NCI-H2227 (cell line): ENCODE data around the gene BIRC7.

Experiments
- DNase-seq: peaks from one replicate; lab custom pipeline; 2025; ENCODE audit not compliant: unreplicated experiment; lab: John Stamatoyannopoulos, UW

The BIRC7 gene

DNA sequence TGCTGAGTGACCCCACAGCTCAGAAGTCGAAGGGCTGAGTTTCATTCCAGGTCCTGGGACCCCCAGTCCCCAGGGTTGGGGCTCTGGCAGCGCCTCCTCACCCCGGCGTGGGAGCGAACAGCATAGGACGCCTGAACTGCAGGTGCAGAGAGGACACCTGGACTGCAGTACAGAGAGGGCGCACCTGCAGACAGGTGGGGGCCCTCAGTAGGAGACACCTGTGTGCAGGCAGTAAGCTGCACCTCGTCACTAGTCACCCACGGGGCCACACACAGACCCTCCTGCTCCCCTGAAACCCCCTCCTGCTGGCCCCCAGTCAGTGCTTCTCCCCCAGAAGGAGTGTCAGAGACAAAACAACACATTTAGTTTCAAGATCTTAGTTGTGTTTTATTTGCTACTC lies 27.1 kb downstream of the BIRC7 start:
- DNase-seq: no peak

DNA sequence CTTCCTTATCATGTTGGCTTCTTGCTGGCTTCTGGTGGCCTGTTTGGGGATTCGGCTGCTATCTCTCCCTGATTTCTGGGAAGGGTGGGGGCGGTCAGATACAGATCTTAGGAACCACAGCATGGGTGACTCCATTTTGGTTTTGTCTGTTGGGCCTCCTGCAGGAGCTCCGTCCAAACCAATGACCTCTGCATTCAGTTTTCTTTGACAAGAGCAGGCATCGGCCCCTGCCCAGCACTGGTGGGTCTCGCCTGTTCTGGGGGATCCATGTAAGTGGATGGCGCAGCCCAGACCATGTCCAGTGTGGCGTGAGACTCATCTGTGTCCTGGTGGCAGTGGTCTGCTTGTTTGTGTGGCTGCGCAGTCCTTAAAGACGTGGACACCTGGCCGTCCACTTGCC lies 28.3 kb downstream of the BIRC7 start:
- DNase-seq: no peak

GRCh38 chr20:63264519-63264918 lies 28.8 kb downstream of the BIRC7 start:
- peak; percentile 34 for DNase-seq

- no peak for DNase-seq
These were observed 30.3 kb downstream of the BIRC7 start for GRCh38 chr20:63265891-63266515.

GRCh38 chr20:63267691-63268090 lies 32.0 kb downstream of the BIRC7 start:
- no peak for DNase-seq

GRCh38 chr20:63268256-63268655 lies 32.6 kb downstream of the BIRC7 start:
- no peak for DNase-seq

DNA sequence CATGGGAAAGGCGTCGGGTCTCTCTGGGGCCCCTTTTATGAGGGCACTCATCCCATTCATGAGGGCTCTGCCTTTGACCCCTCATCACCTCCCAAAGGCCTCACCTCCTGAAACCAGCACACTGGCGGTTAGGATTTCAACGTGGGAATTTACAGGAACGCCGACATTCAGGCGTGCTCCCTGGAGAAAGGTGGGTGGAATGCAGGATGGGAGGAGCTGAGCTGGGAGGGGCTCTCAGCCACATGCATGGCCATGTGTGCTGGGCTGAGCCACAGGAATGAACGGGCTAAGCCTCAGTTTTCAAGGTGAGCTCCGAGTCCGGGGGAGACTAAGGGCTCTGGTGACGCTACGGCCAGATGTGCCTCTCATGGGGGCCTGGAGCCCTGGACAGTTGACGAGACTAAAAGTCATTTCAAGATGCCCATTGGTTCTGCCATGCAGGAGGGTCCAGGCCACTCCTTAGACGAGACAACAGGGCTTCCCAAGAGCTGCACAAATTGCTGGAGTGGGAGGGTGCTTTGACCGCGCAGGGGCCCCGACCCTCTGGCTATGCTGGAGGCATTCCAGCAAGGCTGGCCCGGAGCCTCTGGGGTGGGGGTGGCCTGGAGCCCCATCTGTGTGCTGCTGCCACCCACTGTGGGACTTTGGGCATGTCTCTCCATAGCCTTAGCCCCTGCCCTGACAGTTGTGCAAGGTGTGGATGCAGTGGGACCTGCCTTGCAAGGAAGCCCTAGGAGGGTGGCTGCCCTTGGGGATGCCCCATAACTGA lies 33.1 kb downstream of the BIRC7 start:
- DNase-seq: no peak

- DNase-seq: no peak
These were observed 34.0 kb downstream of the BIRC7 start for GRCh38 chr20:63269724-63270123.

DNA sequence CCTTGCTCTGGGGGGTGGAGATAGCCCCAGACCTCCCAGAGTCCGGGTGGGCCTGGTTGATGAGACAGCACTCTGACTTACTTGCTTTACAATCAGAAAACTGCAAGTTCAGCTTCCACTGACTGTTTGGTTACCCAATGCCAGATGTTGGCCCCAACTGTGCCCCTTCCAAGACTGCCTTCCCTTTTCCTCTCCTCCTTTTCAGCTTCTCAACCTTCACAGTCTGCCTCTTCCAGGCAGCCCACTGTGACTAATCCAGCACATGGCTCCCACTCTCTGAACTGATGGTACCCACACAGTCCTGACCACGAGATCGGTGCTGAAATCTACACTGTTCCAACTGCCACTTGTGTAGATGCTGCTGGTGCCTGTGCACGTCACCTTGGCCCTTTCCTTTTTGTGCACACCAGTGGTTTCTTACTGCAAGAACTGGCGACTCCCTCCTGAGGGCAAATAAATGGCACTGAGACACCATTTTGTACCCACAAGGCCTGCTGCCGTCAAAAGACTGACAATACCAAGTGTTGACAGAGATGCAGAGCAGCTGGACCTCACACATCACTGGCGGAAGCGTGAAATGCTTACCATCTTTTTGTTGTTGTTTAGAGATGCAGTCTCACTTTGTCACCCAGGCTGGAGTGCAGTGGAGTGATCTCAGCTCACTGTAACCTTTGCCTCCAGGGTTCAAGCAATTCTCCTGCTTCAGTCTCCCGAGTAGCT lies 35.1 kb downstream of the BIRC7 start:
- no peak for DNase-seq

GRCh38 chr20:63272105-63273058 lies 36.7 kb downstream of the BIRC7 start, which contains the start of gene ARFGAP1:
Gene ARFGAP1 (plus strand): TSS chr20:63272813. CDS start chr20:63275581, 2,768 bp downstream.
- DNase-seq: peak; percentile 94

DNA sequence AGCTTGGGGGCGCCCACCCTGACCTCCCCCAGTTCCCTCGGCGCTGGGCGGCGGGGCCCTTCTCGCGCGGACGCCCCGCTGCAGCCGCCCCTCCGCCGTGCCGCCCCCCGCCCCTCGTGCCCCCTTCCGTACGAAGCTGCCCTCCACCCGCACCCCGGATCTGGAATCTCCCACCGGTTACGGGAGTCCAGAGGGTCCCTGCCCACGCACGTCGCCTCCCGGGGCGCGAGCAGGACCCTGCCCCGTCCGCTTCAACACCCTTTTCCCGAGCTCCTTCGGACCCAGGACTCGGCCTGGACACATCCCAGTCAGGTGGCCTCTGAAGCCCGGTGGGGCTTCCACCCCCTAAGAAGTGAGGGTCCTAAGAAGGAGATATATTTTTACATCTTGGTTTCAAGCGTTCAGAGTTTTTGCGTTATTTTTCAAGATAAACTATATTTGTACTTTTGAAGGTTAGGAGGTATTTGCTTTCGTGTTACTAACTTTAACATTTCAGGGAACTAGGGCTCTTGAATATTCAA lies 37.4 kb downstream of the BIRC7 start:
- no peak for DNase-seq

- DNase-seq: no peak
These were observed 38.1 kb downstream of the BIRC7 start for GRCh38 chr20:63273635-63274380.

- no peak for DNase-seq
These were observed 38.9 kb downstream of the BIRC7 start for GRCh38 chr20:63274381-63275228.

DNA sequence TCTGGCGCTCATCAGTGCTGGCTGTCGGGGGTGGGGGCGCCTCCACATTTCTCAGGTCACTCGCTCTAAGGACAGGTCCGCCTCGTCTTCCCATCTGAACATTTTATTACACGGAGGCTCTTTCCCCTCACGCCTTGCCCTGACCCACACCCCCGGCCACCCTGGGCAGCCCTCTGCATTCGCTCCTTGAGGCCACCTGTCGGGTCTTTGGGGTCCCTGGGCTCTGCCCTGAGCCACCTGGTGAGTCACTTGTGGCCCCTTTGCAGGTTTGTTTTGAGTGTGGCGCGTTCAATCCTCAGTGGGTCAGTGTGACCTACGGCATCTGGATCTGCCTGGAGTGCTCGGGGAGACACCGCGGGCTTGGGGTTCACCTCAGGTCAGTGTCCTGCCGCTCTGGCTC lies 40.1 kb downstream of the BIRC7 start:
- no peak for DNase-seq

- DNase-seq: no peak
These were observed 41.3 kb downstream of the BIRC7 start for GRCh38 chr20:63276956-63277355.

DNA sequence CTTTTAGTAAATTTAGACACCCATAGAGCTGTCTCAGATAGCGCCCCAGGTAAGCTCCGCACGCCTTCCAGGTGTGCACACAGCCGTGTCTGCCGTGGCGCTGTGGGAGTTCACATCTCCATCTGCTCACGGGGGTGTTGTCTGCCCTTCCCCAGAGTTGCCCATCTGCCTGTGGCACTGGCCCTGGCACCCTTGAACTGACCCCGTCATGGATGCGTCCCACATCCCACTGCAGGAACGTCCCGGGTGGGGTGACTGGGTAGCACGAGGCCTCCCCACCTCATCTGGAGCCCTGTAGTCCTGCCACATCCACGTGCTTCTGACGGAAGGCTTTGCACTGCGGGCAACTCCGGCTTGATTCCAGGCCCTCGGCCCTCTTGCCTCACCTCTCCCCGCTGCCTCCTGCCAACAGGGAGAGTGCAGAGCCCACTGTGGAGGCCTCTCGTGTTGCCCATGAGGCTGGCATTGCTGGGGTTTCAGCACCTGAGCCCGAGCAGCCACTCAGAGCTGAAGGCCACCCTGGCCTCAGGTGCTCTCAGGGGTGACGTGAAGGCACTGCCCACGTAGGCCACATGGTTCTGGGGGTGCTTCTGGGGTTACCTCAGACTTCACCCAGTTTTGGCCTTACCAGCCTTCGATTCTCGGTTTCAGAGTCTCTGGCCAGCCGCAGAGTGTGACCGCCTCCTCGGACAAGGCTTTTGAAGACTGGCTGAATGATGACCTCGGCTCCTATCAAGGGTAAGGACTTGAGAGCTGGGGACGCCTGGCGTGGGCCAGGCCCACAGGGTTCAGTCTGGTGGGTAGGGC lies 42.0 kb downstream of the BIRC7 start:
- no peak for DNase-seq

GRCh38 chr20:63278661-63279060 lies 43.0 kb downstream of the BIRC7 start:
- DNase-seq: no peak

DNA sequence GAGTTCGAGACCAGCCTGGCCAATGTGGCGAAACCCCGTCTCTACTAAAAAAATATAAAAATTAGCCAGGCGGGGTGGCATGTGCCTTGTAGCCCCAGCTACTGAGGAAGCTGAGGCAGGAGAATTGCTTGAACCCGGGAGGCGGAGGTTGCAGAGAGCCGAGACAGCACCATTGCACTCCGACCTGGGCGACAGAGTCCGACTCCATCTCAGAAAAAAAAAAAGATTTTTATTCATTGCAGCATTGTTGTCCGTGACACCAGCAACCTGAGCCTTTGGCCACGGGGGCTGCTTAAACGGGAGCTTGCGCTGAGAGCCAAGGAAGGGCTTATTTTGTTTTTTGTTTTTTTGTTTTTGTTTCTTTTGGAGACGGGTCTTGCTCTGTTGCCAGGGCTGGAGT lies 44.2 kb downstream of the BIRC7 start:
- DNase-seq: no peak
